Measurements from ENCODE around the gene ATAD2B.

ATAD2B gene

DNA sequence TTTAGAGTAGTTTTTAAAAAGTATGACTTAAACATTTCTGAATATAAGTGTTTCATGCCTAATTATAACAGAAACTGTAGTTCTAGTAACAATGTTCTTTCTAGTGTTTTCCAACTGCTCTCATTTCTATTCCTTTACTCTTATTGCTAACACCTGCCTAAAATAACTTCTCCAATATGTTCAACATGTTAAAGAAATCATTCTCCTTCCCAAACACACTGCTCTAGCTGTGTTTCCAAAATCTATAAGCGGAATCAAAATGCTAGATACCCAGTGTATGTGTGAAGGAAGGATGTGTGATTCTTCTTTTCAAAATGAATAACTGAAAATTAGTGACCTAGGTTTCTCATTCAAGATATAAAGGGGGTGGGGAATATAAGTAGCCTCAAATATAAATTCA lies 89.1 kb downstream of the ATAD2B start:
- no peak for DNase-seq (ENCODE audit: low read depth)

DNA sequence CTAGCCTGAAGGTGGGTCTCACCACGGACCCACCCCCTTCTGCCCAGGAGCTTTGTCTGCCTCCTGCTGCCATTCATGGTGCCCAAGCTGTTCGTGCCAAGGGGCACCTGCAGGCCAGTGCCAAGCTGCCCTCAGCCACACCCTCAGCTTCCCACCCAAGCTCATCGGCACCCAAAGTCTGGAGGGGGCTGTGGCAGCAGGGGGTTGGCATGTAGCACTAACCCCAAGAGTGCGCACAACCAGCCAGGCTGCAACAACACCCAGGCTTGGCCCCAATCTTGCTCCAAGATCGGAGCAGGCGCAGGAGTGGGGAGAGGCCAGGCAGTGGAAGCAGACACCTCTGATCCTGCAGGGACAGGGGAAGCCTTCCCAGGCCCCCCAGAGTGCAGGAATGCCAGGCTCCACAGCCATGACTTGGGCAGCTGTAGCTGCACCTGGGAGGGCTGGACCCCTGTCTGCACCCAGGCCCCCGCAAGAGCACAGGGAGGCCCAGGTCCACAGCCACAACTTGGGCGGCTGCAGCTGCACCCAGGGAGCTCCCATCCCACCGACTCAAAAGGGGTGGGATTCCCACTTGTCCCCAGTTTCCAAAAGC lies 89.9 kb downstream of the ATAD2B start:
- DNase-seq (ENCODE audit: low read depth) = no peak

DNA sequence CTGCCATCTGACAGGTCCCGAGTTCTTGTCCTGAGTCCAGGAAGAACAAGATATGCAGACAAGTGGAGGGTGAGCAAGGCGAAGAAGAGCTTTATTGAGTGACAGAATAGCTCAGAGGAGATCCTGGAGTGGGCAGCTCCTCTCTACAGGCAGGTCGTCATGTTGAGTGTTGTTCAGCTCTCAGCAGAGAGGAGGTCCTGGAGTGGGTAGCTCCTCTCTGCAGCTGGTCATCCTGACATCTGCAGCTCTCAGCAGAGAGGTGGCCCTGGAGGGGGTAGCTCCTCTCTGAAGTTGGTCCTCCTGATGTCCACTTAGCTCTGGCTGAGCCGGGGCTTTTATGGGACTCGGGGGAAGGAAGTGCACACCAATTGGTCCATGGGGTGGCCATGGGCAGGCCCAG lies 90.4 kb downstream of the ATAD2B start:
- DNase-seq (ENCODE audit: low read depth) = no peak

DNA sequence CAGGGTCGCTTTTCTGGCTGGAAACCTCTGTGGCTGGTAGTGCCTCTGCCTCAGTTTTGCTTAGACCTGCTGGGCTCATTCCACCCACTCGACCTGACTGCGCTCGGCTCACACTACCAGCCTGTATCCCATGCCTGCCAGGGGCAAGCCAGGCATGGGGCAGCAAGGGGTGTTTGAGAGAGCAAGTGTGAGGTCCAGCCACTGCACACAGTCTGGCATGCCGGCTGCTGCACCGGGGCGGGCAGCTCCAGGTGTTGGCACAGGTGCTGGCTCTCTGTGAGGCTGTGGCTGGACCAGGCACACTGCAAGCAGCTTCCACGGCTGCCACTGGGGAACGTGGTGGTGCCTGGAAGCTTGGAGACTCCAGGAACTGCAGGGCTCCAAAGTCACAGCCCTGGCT lies 90.9 kb downstream of the ATAD2B start:
- no peak for DNase-seq (ENCODE audit: low read depth)

DNA sequence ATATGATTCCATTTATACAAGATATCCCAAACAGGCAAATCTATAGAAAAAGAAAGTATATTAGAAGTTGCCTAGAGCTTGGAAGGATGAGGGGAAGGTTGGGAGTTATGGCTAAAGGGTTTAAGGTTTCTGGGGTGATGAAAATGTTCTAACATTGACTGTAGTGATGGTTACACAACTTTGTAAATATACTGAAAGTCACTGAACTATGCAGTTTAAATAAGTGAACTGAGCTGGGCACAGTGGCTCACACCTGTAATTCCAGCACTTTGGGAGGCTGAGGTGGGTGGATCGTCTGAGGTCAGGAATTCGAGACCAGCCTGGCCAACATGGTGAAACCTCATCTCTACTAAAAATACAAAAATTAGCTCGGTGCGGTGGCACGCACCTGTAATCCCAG lies 91.5 kb downstream of the ATAD2B start:
- no peak for DNase-seq (ENCODE audit: low read depth)

DNA sequence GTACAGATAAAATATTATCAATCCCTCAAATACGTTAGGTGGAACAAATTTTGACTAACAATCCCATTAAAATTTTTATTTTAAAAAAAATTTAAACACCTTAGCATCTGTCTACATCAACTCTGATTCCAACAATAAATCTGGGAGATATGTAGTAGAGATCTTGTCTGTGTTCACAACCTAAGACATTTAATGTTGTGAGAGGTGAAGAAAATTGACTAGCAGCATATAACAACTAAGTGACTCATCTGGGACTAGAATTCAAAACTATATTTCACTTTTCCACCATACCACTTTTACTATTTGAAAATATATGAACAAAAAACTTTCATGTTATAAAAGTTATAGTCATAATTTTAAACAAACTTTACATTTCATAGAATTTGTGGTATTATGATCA lies 97.9 kb downstream of the ATAD2B start:
- DNase-seq (ENCODE audit: low read depth) = no peak

DNA sequence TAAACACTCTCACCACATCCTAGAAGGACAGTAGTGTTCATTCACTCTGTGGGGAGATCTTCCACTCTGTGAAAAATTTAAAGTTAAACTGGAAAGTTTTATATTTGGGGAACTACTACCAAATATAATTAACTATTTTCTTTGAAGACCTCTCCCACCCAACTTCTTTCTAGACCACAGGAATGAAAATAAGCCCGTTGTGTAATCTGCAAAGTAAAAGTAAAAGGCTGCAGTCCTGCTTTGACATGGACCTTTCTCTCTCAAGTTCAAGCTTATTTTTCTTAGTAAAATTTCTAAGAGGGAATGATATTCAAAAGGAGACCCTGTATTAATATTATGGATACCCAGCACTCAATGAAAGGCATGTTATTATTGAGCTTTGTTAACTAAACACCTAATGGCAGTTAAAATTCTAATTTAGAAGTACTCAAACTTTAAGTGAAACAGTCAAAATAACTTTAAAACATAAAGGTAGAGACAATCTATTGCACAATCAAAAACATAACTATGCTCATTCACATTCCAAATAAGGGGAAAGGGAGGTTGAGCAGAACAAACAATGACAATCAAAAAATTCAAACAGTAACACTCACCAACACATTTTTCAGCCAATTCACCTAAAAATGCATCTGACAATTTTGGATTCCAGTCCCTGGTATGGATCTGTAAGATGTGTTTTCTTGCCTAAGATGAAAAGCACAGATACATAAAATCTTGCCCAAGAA lies 98.5 kb downstream of the ATAD2B start:
- DNase-seq (ENCODE audit: low read depth) = no peak

DNA sequence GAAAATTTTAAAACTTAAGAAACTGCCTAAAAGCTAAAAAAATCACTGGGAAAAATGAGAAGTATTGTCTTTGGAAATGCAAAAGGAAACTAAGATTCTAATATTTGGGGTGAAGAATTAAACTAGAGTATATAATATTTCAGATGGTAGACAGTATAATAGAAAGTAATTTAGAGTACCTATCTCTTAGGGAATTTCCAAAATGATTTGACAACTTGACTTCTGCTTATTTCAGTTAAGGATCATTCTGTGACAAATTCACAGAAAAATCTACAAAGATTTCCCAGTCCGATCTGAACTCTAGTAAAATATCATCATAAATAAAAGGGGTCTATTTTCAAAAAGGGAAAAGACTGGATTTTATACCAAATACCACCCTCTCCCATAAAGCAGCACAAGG lies 99.6 kb downstream of the ATAD2B start:
- DNase-seq (ENCODE audit: low read depth) = no peak

DNA sequence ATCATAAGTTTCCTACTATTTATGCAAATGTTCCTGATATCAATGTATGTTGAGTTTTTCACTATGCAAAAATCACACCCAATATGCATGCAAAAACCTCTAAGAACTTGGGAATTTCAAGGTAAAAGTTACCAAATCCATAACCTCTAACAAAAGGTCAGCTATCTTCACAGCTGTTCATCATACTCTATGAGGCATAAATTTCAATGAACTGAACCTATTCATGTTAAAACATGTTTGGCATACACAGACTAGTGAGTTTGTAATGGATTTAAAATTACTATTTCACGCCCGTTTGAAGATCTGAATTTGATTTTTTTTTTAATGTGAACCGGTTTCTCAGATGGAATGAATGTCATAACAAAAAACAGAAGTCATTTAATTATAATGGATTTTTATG lies 100.2 kb downstream of the ATAD2B start:
- DNase-seq (ENCODE audit: low read depth) = no peak

DNA sequence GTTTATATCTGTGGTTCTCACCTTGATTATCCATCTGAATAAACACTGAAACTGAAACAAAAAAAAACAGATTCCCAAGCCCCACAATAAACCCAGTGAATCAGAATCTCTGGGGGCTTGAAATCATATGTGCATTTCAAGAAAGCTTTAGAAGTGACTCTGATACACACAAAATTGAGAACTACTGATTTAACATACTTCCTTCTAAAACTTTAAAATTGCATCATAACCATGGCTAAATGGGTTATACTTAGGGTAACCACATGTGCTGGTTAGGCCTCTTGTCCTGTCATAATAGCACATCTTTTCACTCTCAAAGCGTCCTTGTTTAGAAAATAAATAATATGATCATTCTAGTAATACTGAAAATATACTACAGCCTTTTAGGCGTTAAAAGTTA lies 100.9 kb downstream of the ATAD2B start:
- DNase-seq (ENCODE audit: low read depth) = no peak

DNA sequence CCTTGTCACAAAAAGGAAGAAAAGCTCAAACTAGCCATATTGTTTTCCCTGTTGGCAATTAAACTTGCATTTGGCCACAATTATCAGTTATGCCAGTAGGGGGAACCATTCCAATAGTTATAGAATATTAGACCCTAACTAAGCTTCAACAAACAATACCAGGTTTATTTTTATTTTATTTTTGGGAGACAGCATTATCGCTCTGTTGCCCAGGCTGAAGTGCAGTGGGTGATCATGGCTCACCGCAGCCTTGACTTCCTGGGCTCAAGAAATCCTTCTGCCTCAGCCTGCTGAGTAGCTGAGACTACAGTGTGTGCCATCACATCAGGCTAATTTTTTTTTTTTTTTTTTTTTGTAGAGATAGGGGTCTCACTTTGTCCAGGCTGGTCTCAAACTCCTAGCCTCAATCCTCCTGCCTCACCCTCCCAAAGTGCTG lies 102.1 kb downstream of the ATAD2B start:
- DNase-seq (ENCODE audit: low read depth) = peak; percentile 75

DNA sequence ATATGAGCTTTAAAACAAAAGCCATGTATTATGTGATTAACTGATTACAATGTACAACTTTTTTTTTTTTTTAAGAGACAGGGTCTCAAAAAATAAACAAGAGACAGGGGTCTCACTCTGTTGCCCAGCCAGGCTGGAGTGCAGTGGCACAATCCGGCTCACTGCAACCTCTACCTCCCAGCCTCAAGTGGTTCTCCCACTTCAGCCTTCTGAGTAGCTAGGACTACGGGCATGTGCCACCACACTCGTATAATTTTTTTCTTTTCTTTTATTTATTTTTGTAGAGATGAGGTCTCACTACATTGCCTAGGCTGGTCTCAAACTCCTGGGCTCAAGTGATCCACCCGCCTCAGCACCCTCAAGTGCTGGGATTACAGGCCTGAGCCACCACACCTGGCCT lies 103.1 kb downstream of the ATAD2B start:
- no peak for DNase-seq (ENCODE audit: low read depth)

DNA sequence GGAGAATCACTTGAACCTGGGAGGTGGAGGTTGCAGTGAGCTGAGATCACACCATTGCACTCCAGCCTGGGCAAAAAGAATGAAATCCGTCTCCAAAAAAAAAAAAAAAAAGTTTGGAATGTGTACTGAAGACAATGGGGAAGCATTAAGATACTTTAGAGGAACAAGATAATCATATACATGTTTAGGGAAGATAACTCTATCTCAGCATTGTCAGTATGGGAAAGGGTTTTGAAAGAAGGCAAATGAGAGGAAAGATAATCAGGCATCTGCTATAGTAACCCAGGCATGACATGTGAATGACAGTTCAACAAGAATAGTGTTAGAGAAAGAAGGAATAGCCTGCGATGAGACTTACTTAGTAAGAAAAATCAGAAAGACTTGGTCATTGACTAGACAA lies 112.0 kb downstream of the ATAD2B start:
- DNase-seq (ENCODE audit: low read depth) = no peak

DNA sequence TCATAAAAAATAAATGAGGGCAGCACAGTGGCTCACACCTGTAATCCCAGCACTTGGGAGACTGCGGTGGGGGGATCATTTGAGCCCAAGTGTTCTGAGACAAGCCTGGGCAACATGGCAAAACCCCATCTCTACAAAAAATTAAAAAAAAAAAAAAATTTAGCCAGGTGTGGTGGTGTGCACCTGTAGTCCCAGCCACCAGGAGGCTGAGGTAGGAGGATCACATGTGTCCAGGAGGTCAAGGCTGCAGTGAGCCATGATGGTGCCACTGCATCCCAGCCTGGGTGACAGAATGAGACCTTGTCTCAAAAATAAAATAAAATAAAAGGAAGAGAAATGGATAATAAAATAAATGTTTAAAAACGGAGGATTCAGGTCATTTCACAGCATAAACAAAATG lies 113.5 kb downstream of the ATAD2B start:
- no peak for DNase-seq (ENCODE audit: low read depth)

DNA sequence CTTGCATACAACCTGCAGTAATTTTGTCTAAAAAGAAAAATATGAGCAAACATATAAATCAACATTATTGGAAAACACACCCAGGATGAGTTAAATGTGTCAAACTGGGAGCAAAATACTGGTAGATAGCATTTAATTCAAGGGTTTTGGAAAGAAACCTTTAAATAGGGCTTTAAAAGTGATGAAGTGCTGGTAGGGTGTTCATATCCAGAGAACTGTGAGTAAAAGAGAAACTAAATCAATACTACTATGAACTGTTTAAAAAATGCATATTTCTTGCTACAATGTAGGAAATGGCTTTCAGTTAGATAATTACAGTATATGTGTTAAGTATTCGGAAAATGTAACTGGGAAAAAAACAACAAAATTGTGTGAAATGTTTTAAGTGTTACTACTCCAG lies 117.8 kb downstream of the ATAD2B start:
- DNase-seq (ENCODE audit: low read depth) = no peak

DNA sequence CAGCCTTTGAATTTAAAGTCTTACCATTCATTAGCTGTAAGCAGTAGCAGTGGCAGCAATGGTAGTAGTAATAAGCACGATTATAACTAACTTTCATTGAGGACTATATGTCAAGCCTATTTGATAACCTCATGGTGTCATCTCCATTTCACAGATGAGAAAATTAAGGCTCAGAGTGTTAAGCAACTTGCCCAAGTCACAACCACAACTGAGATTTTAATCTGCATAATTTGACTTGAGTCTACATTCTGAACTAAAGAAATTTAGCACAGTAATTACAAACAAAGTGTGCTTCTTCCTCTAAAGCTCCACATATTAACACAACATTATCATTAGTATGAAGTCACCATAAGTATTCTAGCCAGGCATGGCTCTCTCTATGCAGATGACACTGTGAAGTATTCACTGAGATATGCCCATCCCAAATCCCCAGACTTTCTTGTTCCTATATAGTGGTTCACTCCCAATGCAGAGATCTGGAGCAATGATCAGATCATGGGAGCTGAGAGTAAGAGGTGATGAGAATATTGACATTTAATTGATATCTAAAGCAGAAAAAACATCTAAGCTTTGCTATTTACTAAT lies 120.2 kb downstream of the ATAD2B start:
- DNase-seq (ENCODE audit: low read depth) = no peak

DNA sequence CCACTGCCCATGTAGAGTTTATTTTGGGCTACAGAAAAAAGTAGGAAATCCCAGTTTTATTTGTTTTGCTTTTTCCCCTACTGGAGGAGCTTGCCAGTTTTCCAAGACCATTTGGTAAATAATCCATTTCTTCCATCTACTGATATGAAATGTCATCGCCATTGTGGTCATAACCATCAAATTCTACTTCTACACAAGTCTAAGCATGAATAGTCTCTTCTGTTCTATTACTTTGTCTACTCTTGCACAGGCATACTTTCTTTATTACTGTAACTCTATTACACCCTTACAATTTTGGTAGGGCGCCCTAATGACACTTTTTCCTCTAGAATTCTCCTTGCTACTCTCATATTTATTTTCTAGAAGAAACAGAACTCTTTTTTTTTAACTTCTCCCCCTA lies 120.7 kb downstream of the ATAD2B start:
- no peak for DNase-seq (ENCODE audit: low read depth)

DNA sequence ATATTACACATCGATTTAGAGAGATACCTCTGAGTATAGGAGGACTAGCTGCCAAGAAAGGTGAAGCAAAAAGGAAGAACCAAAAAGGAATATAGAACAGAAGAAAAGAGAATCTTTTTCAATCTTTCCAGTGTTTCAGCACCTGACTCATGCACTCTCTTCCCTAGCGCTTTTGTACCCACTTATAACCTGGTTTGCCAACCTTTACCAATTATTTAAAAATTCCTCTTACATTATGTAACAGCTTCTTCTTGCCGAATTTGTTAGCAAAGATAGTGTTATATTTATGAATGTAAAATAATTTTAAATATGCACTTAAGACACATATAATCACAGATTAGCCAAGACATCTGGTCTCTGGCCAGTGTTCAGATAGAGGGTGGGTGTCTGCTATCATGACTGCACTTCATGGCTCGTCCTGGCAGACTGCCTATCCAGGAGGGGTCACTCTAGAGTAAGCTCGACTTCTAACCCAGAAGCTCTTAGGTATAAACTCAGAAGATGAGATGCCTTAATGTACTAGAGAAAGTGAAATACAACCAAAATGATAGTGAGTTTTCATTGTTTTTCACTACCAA lies 122.9 kb downstream of the ATAD2B start:
- DNase-seq (ENCODE audit: low read depth) = peak; percentile 36

DNA sequence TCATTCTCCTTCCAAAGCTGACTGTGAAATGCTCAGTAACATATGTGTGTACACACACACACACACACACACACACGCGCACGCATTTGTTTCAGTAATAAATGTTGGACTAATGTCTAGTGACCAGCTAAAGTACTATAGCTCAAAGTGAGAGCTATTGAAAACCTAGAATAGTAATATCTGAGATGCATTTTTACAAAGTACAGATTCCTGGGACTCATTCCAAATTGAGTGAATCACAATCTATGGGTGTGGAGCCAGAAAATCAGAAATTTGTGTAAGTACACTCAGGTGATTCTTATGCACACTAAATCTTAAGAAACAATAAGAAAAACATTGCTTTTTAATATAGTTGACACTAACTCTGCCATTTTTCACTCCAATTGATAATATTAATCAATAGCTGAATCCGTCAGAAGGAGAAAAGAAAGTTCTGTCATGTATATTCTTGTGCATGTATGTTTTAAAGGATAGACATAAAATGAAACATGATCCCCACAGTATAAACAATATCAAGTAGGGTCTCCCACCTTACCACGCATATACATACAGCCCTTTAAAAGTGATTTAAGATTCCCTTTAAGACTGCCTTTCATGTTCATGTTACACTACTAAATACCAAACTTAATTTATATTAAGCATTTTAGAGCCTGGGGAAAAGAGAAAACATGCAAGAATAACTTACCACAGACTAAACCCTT lies 123.5 kb downstream of the ATAD2B start:
- peak; percentile 68 for DNase-seq (ENCODE audit: low read depth)

DNA sequence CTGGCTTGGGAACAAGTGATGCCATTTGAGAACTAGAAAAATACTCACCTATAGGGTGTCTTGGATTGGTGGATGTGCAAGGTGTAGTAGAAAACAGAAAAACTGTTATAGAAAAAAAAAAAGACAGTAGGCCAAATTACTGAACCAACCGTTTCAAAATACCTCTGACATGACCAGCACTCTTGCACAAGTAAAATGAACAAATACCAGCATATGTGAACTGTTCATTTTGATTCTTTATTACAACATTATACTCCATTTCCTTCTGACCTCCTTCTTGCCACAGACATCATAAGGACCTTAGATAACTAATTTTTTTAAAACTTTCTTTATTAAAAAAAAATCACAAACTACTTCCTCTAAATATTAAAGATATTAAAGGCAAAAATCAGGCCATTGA lies 125.5 kb downstream of the ATAD2B start:
- peak; percentile 43 for DNase-seq (ENCODE audit: low read depth)

DNA sequence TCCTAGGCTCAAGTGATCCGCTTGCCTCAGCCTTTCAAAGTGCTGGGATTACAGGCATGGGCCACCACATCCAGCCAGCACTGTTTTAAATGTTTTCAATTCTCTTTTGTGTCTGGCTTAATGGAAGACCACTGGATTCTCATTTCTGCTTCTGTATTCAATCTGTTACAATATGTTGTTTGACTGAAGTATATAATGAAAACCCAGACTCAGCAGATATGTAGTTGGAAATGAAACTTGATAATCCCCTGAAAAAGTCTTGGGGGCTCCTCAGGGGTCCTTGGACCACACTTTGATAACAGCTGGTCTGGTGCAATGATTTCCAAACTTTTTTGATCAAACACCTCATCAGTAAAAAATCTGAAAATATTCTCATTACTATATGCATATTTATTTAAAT lies 132.7 kb downstream of the ATAD2B start:
- DNase-seq (ENCODE audit: low read depth) = no peak

DNA sequence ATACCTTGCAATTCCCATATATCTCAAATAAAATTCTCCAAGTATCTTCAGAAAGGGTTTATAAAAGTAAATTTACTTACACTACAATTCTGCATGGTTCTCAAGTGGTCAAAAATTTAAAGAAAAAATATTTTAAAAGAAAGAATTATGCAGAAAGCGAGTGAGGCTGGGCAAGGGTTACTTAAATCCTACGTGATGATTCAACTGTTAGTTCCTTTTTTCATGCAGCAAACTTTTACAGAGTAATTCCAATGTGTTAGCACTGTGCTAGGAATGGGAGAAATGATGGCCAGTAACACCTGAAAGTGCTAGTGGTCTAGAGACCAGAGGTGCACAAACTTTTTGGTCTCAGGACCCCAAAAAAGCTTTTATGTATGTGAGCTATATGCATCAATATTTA lies 133.4 kb downstream of the ATAD2B start:
- DNase-seq (ENCODE audit: low read depth) = no peak

DNA sequence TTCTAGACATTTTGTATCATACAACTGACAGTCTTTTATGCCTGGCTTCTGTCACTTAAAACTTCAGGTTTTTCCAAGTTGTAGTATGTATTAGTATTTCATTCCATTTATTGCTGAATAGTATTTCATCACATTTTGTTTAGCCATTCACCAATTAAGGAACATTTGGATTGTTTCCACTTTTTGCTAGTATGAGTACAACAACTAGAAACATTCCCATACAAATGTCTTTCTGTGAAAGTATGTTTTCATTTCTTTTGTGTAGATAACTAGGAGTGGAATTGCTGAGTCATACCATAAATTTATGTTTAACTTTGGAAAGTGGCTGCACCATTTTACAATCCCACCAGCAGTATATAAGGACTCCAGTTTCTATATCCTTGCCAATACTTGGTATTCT lies 135.9 kb downstream of the ATAD2B start:
- DNase-seq (ENCODE audit: low read depth) = peak; percentile 23
